HepG2 (cell line): ENCODE results near the gene RFC2. TPM values are rescaled to one million over a fixed set of nuclear protein-coding genes. Genes with fewer than 3 reads are reported as not detected.

Experiments used
- ATAC-seq: fragments of 200-7000 bp; cut with Tn5 transposase; 3 replicates; pipeline ENCODE4 v1.9.1; 2020; ENCODE audit warnings: mild to moderate bottlenecking, moderate library complexity
- BruUV-seq: library from RNA; stranded (reverse); fragments of 400-500 nt; replicated peaks from 2 replicates; lab custom pipeline; 2021; lab: Mats Ljungman, UMichigan
- CTCF ChIA-PET: fragments of 300-600 bp; formaldehyde crosslinking; extraction: SDS; loops from one replicate; lab custom pipeline; 2021; ENCODE audit warnings: low total read pairs, inconsistent platforms, low intra/inter-chr PET ratio; lab: Yijun Ruan, JAX
- POLR2A ChIA-PET: fragments of 350-600 bp; sonication (Branson Sonifier 250); formaldehyde crosslinking; loops from one replicate; lab custom pipeline; 2020; ENCODE audit warnings: antibody characterized with exemption, inconsistent platforms; lab: Yijun Ruan, JAX
- DNase-seq: peaks from one replicate; pipeline ENCODE4 v3.0.0-alpha.2; 2015; ENCODE audit warnings: low spot score
- FAIRE-seq: peaks from 3 replicates; lab custom pipeline; 2011; peaks lifted over from hg19 to GRCh38; lab: Jason Lieb, UNC
- H2AFZ ChIP-seq: one replicate; pipeline ENCODE4 v1.6.1; 2011; ENCODE audit warnings: low read length, inconsistent platforms
- H3K27ac ChIP-seq: fragments of 300-600 bp; 3 replicates; pipeline ENCODE4 v1.8.0; 2011; ENCODE audit warnings: mixed run types, mild to moderate bottlenecking, mixed read lengths, low read length, inconsistent platforms; ENCODE audit not compliant: insufficient read depth; ENCODE audit errors: extremely low read length
- H3K27me3 ChIP-seq, 2 experiments: fragments of 200-600 bp in 1 of 2; 2 replicates in 1 of 2; 3 replicates in 1 of 2; pipeline versions ENCODE4 v1.6.0 to v1.8.0; 2011; ENCODE audit warnings: low read length in 2 of 2, mild to moderate bottlenecking in 2 of 2, moderate library complexity in 2 of 2, inconsistent platforms in 1 of 2; ENCODE audit not compliant: insufficient read depth in 2 of 2, control insufficient read depth in 1 of 2
- H3K36me3 ChIP-seq, 2 experiments: fragments of 200-600 bp in 1 of 2; replicated peaks in 1 of 2; 2 replicates in 1 of 2; 3 replicates in 1 of 2; pipeline versions ENCODE4 v1.5.1 to v1.8.0; 2011; ENCODE audit warnings: low read length in 2 of 2, inconsistent platforms in 1 of 2; ENCODE audit not compliant: insufficient read depth in 2 of 2, control insufficient read depth in 1 of 2
- H3K4me1 ChIP-seq: 2 replicates; pipeline ENCODE4 v1.5.1; 2012; ENCODE audit warnings: low read length, inconsistent platforms; ENCODE audit not compliant: insufficient read depth
- H3K4me2 ChIP-seq: 2 replicates; pipeline ENCODE4 v1.6.0; 2011; ENCODE audit warnings: low read depth, low read length, inconsistent platforms
- H3K4me3 ChIP-seq, 3 experiments: fragments of 200-600 bp in 1 of 3; sonication (generic), shearing (Covaris generic) in 1 of 3; replicated peaks in 1 of 3; 2 replicates each; pipeline ENCODE4 v1.5.1; 2011 to 2016; ENCODE audit warnings: low read length in 3 of 3, inconsistent platforms in 2 of 3, low read depth in 2 of 3, mild to moderate bottlenecking in 2 of 3, control low read depth in 1 of 3, mixed read lengths in 1 of 3; ENCODE audit not compliant: insufficient read depth in 1 of 3
- H3K79me2 ChIP-seq: one replicate; pipeline ENCODE4 v1.6.1; 2011; ENCODE audit warnings: low read length, inconsistent platforms; ENCODE audit not compliant: insufficient read depth
- H3K9ac ChIP-seq: 2 replicates; pipeline ENCODE4 v1.6.0; 2011; ENCODE audit warnings: mild to moderate bottlenecking, low read depth, low read length, inconsistent platforms; ENCODE audit not compliant: insufficient read depth
- H3K9me3 ChIP-seq: 2 replicates; pipeline ENCODE4 v1.5.1; 2012; ENCODE audit warnings: mild to moderate bottlenecking, low read length
- H4K20me1 ChIP-seq: 2 replicates; pipeline ENCODE4 v1.6.0; 2011; ENCODE audit warnings: inconsistent platforms, mild to moderate bottlenecking, low read length, moderate library complexity; ENCODE audit not compliant: insufficient read depth
- ARNT2 ChIP-seq: sonication (generic); formaldehyde crosslinking; IDR thresholded peaks from 2 replicates; pipeline ENCODE4 v1.8.0; 2022; ENCODE audit warnings: mild to moderate bottlenecking, low read depth, missing genetic modification reagents, moderate library complexity
- ATAD3A ChIP-seq: sonication (generic); formaldehyde crosslinking; IDR thresholded peaks from 2 replicates; pipeline ENCODE4 v1.4.0; 2020; ENCODE audit warnings: missing genetic modification reagents
- E2F1 ChIP-seq: sonication (generic); formaldehyde crosslinking; IDR thresholded peaks from 2 replicates; pipeline ENCODE4 v1.5.0; 2020; ENCODE audit warnings: missing genetic modification reagents
- FOXA3 ChIP-seq: IDR thresholded peaks from 2 replicates; pipeline ENCODE4 v1.6.1; 2016; ENCODE audit warnings: missing genetic modification reagents, missing compliant biosample characterization
- HMGA1 ChIP-seq: sonication (generic); formaldehyde crosslinking; conservative IDR thresholded peaks from 2 replicates; pipeline ENCODE4 v1.4.0; 2020; ENCODE audit warnings: missing genetic modification reagents
- IRX3 ChIP-seq: sonication (generic); formaldehyde crosslinking; IDR thresholded peaks from 2 replicates; pipeline ENCODE4 v1.8.1; 2023; ENCODE audit warnings: mild to moderate bottlenecking, low read depth, missing genetic modification reagents, borderline replicate concordance
- JARID2 ChIP-seq: sonication (generic); formaldehyde crosslinking; IDR thresholded peaks from 2 replicates; pipeline ENCODE4 v1.8.1; 2023; ENCODE audit warnings: missing genetic modification reagents, inconsistent platforms; ENCODE audit not compliant: insufficient replicate concordance
- PPARG ChIP-seq: conservative IDR thresholded peaks from 2 replicates; pipeline ENCODE4 v1.6.1; 2016; ENCODE audit warnings: missing biosample characterization, missing genetic modification reagents
- RXRA ChIP-seq: sonication (generic); formaldehyde crosslinking; IDR thresholded peaks from 2 replicates; pipeline ENCODE4 v1.5.1; 2020; ENCODE audit warnings: missing genetic modification reagents
- SAFB2 ChIP-seq: sonication (generic); formaldehyde crosslinking; IDR thresholded peaks from 2 replicates; pipeline ENCODE4 v1.5.1; 2020; ENCODE audit warnings: missing genetic modification reagents, low read depth, mild to moderate bottlenecking, borderline replicate concordance
- SNAPC4 ChIP-seq: sonication (generic); formaldehyde crosslinking; IDR thresholded peaks from 2 replicates; pipeline ENCODE4 v1.4.0; 2020; ENCODE audit warnings: mild to moderate bottlenecking, missing genetic modification reagents
- SOX6 ChIP-seq, 2 experiments: fragments of 450-650 bp in 1 of 2; sonication (generic) in 1 of 2; formaldehyde crosslinking in 1 of 2; IDR thresholded peaks; 2 replicates each; pipeline versions ENCODE4 v1.4.0 to v1.6.1; 2017 to 2020; ENCODE audit warnings: antibody characterized with exemption in 1 of 2, mild to moderate bottlenecking in 1 of 2, missing genetic modification reagents in 1 of 2
- WIZ ChIP-seq: sonication (generic); formaldehyde crosslinking; IDR thresholded peaks from 2 replicates; pipeline ENCODE4 v1.5.1; 2020; ENCODE audit warnings: mild to moderate bottlenecking, missing genetic modification reagents
- ZNF3 ChIP-seq: IDR thresholded peaks from 2 replicates; pipeline ENCODE4 v1.7.0; 2017; ENCODE audit warnings: inconsistent platforms
- ZNF570 ChIP-seq: sonication (generic); formaldehyde crosslinking; IDR thresholded peaks from 2 replicates; pipeline ENCODE4 v1.4.0; 2020; ENCODE audit warnings: mild to moderate bottlenecking, missing genetic modification reagents, borderline replicate concordance
- WGBS: methylation state at CpG from one replicate; pipeline ENCODE4 v1.1.6; 2017; ENCODE audit warnings: low lambda C conversion rate; 5-methylcytosine and 5-hydroxymethylcytosine counted together
- in situ Hi-C: cut with HindIII; loops from 2 replicates; pipeline ENCODE4 v1.10.0; 2017; ENCODE audit warnings: low pct_unique_long_range_greater_than_20kb; ENCODE audit not compliant: extremely low pct_ligation_motif_present
- intact Hi-C: fragments of 100-400 bp; cut with micrococcal nuclease; formaldehyde crosslinking; loops from one replicate; pipeline ENCODE4 v1.10.0; 2022; ENCODE audit not compliant: unreplicated experiment
- polyA plus RNA-seq, 8 experiments: library from polyadenylated mRNA; depleted of rRNA in 3 of 8; stranded (reverse) in 7 of 8; unstranded in 1 of 8; fragments of >200 nt; fragmentation: Illumina TruSeq in 4 of 8; extraction: Trizol in 4 of 8; gene quantifications; 2 replicates each; pipeline versions ENCODE4 v1.2.1 to v1.2.3, GENCODE V29; 2011 to 2016; ENCODE audit warnings: low read depth in 4 of 8, missing spikeins in 1 of 8, mixed read lengths in 1 of 8; ENCODE audit not compliant: insufficient read depth in 1 of 8
- total RNA-seq, 5 experiments: library from RNA; depleted of rRNA; stranded (reverse); fragments of >200 nt; fragmentation: Illumina TruSeq; extraction: Trizol; gene quantifications; 2 replicates each; pipeline ENCODE4 v1.2.3, GENCODE V29; 2016; ENCODE audit warnings: low read depth in 1 of 5

The RFC2 gene
- total and polyA plus RNA-seq, 2 of the 13 experiments (the other 11 are each of a cell fraction or from before 2014, with no cell fraction given): 14.6 to 43.5 TPM

GRCh38 chr7:74263399-74264120 is 9.4 kb upstream of the RFC2 start (continued):
- 0 out of 2 replicates have a peak, but pooled peaks have one; percentile 9 for TF ChIP-seq FOXA3 (CRISPR knock-in tag)
- TF ChIP-seq WIZ (CRISPR knock-in tag): no peak
- TF ChIP-seq ARNT2 (CRISPR knock-in tag): no peak
- TF ChIP-seq, all 625 proteins: peak for 60

- BruUV-seq: no TSS peak
- WGBS: 5% methylated on average over 10 of the region's 20 CpGs
- peak overlapping the region; percentile 22 to 65 (median 49) for H3K4me3 ChIP-seq
- TF ChIP-seq E2F1 (CRISPR knock-in tag) (no peak), IRX3 (CRISPR knock-in tag) (no peak), SNAPC4 (CRISPR knock-in tag) (no peak), SOX6 (IDR thresholded peaks at IDR 0.05) (no peak), SOX6 (CRISPR knock-in tag; IDR thresholded peaks at IDR 0.05) (peak; percentile 30; the same call in 1 of the 2 replicates), ZNF3 (CRISPR knock-in tag) (no peak), ATAD3A (CRISPR knock-in tag) (no peak), JARID2 (no peak), PPARG (no peak), HMGA1 (CRISPR knock-in tag) (no peak), SAFB2 (CRISPR knock-in tag) (no peak), RXRA (CRISPR knock-in tag) (peak; percentile 54; the same call in 1 of the 2 replicates), ZNF570 (no peak)
These were observed 8.6 kb upstream of the RFC2 start for GRCh38 chr7:74262639-74263398.

More at GRCh38 chr7:74262639-74263398, 8.6 kb upstream of the RFC2 start:
- Histone ChIP-seq H3K79me2 (no peaks in the 10 kb centered on the region), H4K20me1 (no peaks in the 10 kb centered on the region), H3K27me3 (no peaks in the 10 kb centered on the region), H3K9me3 (no peaks in the 10 kb centered on the region), H3K4me2 (peak overlapping the region; percentile 94), H2AFZ (no peak overlapping the region), H3K9ac (no peak overlapping the region; the same call in none of the 2 replicates), H3K4me1 (peaks cover 77% of the 10 kb centered on the region), H3K36me3 (no peaks in the 10 kb centered on the region), H3K27ac (peak overlapping the region; percentile 45)
- intact Hi-C loops (loop anchor here (10.0 kb wide), 1 partner anchor 58 kb away; no protein-coding TSS in a partner anchor), in situ Hi-C loops (no loop called here)
- CTCF ChIA-PET: no interaction called here
- peak; percentile 78 for ATAC-seq
- FAIRE-seq: no peak
- DNase-seq: peak; percentile 42
- POLR2A ChIA-PET: interaction anchor here (1.4 to 2.9 kb wide), 4 partner anchors 17 to 42 kb away, joined by 8 to 18 read pairs (median 11); partner anchors contain the start of gene CLIP2
